Mesenchymal stem cell (in vitro differentiated cells and primary cell): ENCODE results near the gene PRSS57.
A peak's percentile ranks its signal among the peaks of the same experiment; 100 is the strongest.
"Not testable (repeated sequence)": the region's sequence is repeated elsewhere in the genome, so short reads cannot be mapped to it uniquely, and the experiment has no call there.

Source experiments
- DNase-seq: peaks from one replicate; pipeline ENCODE4 v3.0.0-alpha.2; 2013
- H2AFZ ChIP-seq: one replicate; pipeline ENCODE4 v1.6.1; 2013; ENCODE audit warnings: low read depth, mild to moderate bottlenecking, control low read depth, inconsistent platforms, low read length, moderate library complexity
- H2AK5ac ChIP-seq: 2 replicates; pipeline ENCODE4 v1.6.1; 2013; ENCODE audit warnings: low read length, moderate library complexity, mild to moderate bottlenecking, inconsistent platforms; ENCODE audit not compliant: severe bottlenecking
- H2BK120ac ChIP-seq: one replicate; pipeline ENCODE4 v1.6.1; 2013; ENCODE audit warnings: low read depth, mild to moderate bottlenecking, inconsistent platforms, low read length, moderate library complexity
- H2BK12ac ChIP-seq, 2 experiments: one replicate each; pipeline ENCODE4 v1.6.1; 2013; ENCODE audit warnings: inconsistent platforms in 2 of 2, low read length in 2 of 2, mild to moderate bottlenecking in 2 of 2, moderate library complexity in 2 of 2, control low read depth in 1 of 2
- H2BK15ac ChIP-seq: one replicate; pipeline ENCODE4 v1.6.1; 2013; ENCODE audit warnings: mild to moderate bottlenecking, low read depth, inconsistent platforms; ENCODE audit not compliant: poor library complexity, severe bottlenecking
- H2BK5ac ChIP-seq: 2 replicates; pipeline ENCODE4 v1.6.1; 2013; ENCODE audit warnings: low read depth, mild to moderate bottlenecking, low read length, control low read depth, inconsistent platforms; ENCODE audit not compliant: poor library complexity, severe bottlenecking
- H3K14ac ChIP-seq, 2 experiments: one replicate each; pipeline ENCODE4 v1.6.1; 2013; ENCODE audit warnings: inconsistent platforms in 2 of 2, low read length in 2 of 2, control low read depth in 1 of 2, mild to moderate bottlenecking in 1 of 2, moderate library complexity in 1 of 2
- H3K18ac ChIP-seq, 2 experiments: one replicate each; pipeline ENCODE4 v1.6.1; 2013; ENCODE audit warnings: inconsistent platforms in 2 of 2, low read length in 2 of 2, control low read depth in 1 of 2, low read depth in 1 of 2, mild to moderate bottlenecking in 1 of 2
- H3K23ac ChIP-seq, 2 experiments: one replicate each; pipeline ENCODE4 v1.6.1; 2013; ENCODE audit warnings: inconsistent platforms in 2 of 2, low read length in 2 of 2, mild to moderate bottlenecking in 2 of 2, moderate library complexity in 2 of 2, control low read depth in 1 of 2
- H3K27ac ChIP-seq: 2 replicates; pipeline ENCODE4 v1.5.1; 2013; ENCODE audit warnings: mild to moderate bottlenecking, moderate library complexity, low read length, control low read depth, inconsistent platforms; ENCODE audit not compliant: poor library complexity, severe bottlenecking
- H3K27me3 ChIP-seq, 2 experiments: 2 replicates each; pipeline versions ENCODE4 v1.6.1 to v1.7.0; 2013; ENCODE audit warnings: low read length in 2 of 2, mild to moderate bottlenecking in 2 of 2, moderate library complexity in 2 of 2, control low read depth in 1 of 2, inconsistent platforms in 1 of 2; ENCODE audit not compliant: control insufficient read depth in 1 of 2, insufficient read depth in 1 of 2
- H3K36me3 ChIP-seq, 2 experiments: 2 replicates each; pipeline versions ENCODE4 v1.6.1 to v1.7.0; 2013; ENCODE audit warnings: low read length in 2 of 2, control low read depth in 1 of 2, inconsistent platforms in 1 of 2, low read depth in 1 of 2, mild to moderate bottlenecking in 1 of 2; ENCODE audit not compliant: insufficient read depth in 2 of 2, control insufficient read depth in 1 of 2
- H3K4ac ChIP-seq, 2 experiments: one replicate each; pipeline ENCODE4 v1.6.1; 2013; ENCODE audit warnings: inconsistent platforms in 2 of 2, low read length in 2 of 2, mild to moderate bottlenecking in 2 of 2, moderate library complexity in 2 of 2, control low read depth in 1 of 2, low read depth in 1 of 2
- H3K4me1 ChIP-seq: 2 replicates; pipeline ENCODE4 v1.6.1; 2013; ENCODE audit warnings: low read depth, low read length, control low read depth; ENCODE audit not compliant: control insufficient read depth, insufficient read depth
- H3K4me2 ChIP-seq: 2 replicates; pipeline ENCODE4 v1.6.1; 2013; ENCODE audit warnings: low read length, mild to moderate bottlenecking, inconsistent platforms; ENCODE audit not compliant: poor library complexity, severe bottlenecking
- H3K4me3 ChIP-seq, 2 experiments: 2 replicates each; pipeline versions ENCODE4 v1.5.1 to v1.7.0; 2013; ENCODE audit warnings: low read length in 2 of 2, mild to moderate bottlenecking in 2 of 2, control low read depth in 1 of 2, low read depth in 1 of 2; ENCODE audit not compliant: insufficient read depth in 1 of 2
- H3K79me1 ChIP-seq: replicated peaks from 2 replicates; pipeline ENCODE4 v1.6.1; 2013; ENCODE audit warnings: mild to moderate bottlenecking, control low read depth, low read length, inconsistent platforms; ENCODE audit not compliant: poor library complexity, severe bottlenecking
- H3K9ac ChIP-seq: 2 replicates; pipeline ENCODE4 v1.7.0; 2013; ENCODE audit warnings: mild to moderate bottlenecking, low read length, moderate library complexity
- H3K9me3 ChIP-seq: 2 replicates; pipeline ENCODE4 v1.7.0; 2013; ENCODE audit warnings: mild to moderate bottlenecking, low read length; ENCODE audit not compliant: control insufficient read depth
- H4K8ac ChIP-seq: one replicate; pipeline ENCODE4 v1.6.1; 2013; ENCODE audit warnings: inconsistent platforms, mild to moderate bottlenecking, low read length, moderate library complexity
- H4K91ac ChIP-seq: one replicate; pipeline ENCODE4 v1.6.1; 2013; ENCODE audit warnings: mild to moderate bottlenecking, low read length, inconsistent platforms
- WGBS: methylation state at CpG from one replicate; pipeline ENCODE4 v1.1.7; 2013; ENCODE audit warnings: mixed read lengths; 5-methylcytosine and 5-hydroxymethylcytosine counted together

Gene PRSS57

GRCh38 chr19:676007-676338 is 19.3 kb downstream of the PRSS57 start:
- no peak overlapping the region for H2AFZ ChIP-seq
- H3K14ac ChIP-seq: no peak overlapping the region
- H3K4me3 ChIP-seq: peak overlapping the region in 1 of 2 experiments; percentile 65
- H3K18ac ChIP-seq: peak overlapping the region in 1 of 2 experiments; percentile 56
- peak overlapping the region; percentile 67 for H3K4me2 ChIP-seq
- 37% methylated on average over 21 of the region's 31 CpGs for WGBS
- H3K27ac ChIP-seq: no peak overlapping the region
- no peaks in the 10 kb centered on the region for H3K9me3 ChIP-seq
- no peak overlapping the region for H4K8ac ChIP-seq
- no peak overlapping the region for H4K91ac ChIP-seq
- H3K23ac ChIP-seq: no peak overlapping the region
- H3K4me1 ChIP-seq: peaks cover 42% of the 10 kb centered on the region
- peak overlapping the region; percentile 68 for H2BK120ac ChIP-seq
- DNase-seq: no peak
- peak overlapping the region in 1 of 2 experiments; percentile 35 for H3K4ac ChIP-seq
- H3K79me1 ChIP-seq: peaks cover 5% of the 10 kb centered on the region
- H3K9ac ChIP-seq: no peak overlapping the region
- peak overlapping the region; percentile 17 for H2BK15ac ChIP-seq
- H2BK12ac ChIP-seq: peak overlapping the region in 1 of 2 experiments; percentile 40
- peaks cover 0 to 3% of the 10 kb centered on the region in 2 experiments for H3K27me3 ChIP-seq
- no peak overlapping the region for H2BK5ac ChIP-seq
- H2AK5ac ChIP-seq: no peak overlapping the region
- H3K36me3 ChIP-seq: peaks cover 0 to 7% of the 10 kb centered on the region in 2 experiments

- Histone ChIP-seq H3K4ac (no peak overlapping the region), H3K14ac (no peak overlapping the region), H2AFZ (no peak overlapping the region), H3K4me1 (peaks cover 40% of the 10 kb centered on the region), H3K23ac (no peak overlapping the region), H4K91ac (no peak overlapping the region), H3K27ac (no peak overlapping the region), H3K4me3 (no peak overlapping the region), H3K9me3 (no peaks in the 10 kb centered on the region), H3K18ac (no peak overlapping the region), H3K79me1 (peaks cover 4% of the 10 kb centered on the region), H3K9ac (no peak overlapping the region), H2BK120ac (no peak overlapping the region), H2BK15ac (no peak overlapping the region), H2AK5ac (no peak overlapping the region), H2BK12ac (no peak overlapping the region), H3K27me3 (peaks cover 0 to 3% of the 10 kb centered on the region in 2 experiments), H4K8ac (no peak overlapping the region), H2BK5ac (no peak overlapping the region), H3K4me2 (no peak overlapping the region), H3K36me3 (peaks cover 0 to 7% of the 10 kb centered on the region in 2 experiments)
- WGBS: 93% methylated on average over 31 of the region's 38 CpGs
- no peak for DNase-seq
Observed at GRCh38 chr19:674282-675151, 20.7 kb downstream of the PRSS57 start.

- no peak overlapping the region for H4K91ac ChIP-seq
- H2BK5ac ChIP-seq: no peak overlapping the region
- no peak overlapping the region for H3K18ac ChIP-seq
- no peak overlapping the region for H3K9ac ChIP-seq
- no peak overlapping the region for H2AFZ ChIP-seq
- H2BK15ac ChIP-seq: peak overlapping the region; percentile 7
- H3K4me1 ChIP-seq: peaks cover 11% of the 10 kb centered on the region
- no peak for DNase-seq
- no peaks in the 10 kb centered on the region for H3K27me3 ChIP-seq
- peaks cover 0 to 8% of the 10 kb centered on the region in 2 experiments for H3K36me3 ChIP-seq
- H4K8ac ChIP-seq: no peak overlapping the region
- no peak overlapping the region for H3K14ac ChIP-seq
- no peak overlapping the region for H3K27ac ChIP-seq
- WGBS: 79% methylated on average over 9 of the region's 9 CpGs
- H3K4me2 ChIP-seq: no peak overlapping the region
- no peak overlapping the region for H3K4me3 ChIP-seq
- H3K4ac ChIP-seq: no peak overlapping the region
- no peaks in the 10 kb centered on the region for H3K79me1 ChIP-seq
- no peak overlapping the region for H2AK5ac ChIP-seq
- no peak overlapping the region for H2BK12ac ChIP-seq
- no peaks in the 10 kb centered on the region for H3K9me3 ChIP-seq
- peak overlapping the region in 1 of 2 experiments; percentile 42 for H3K23ac ChIP-seq
- no peak overlapping the region for H2BK120ac ChIP-seq
Observed at GRCh38 chr19:670609-671075, 24.6 kb downstream of the PRSS57 start.

GRCh38 chr19:668675-669434 is 26.4 kb downstream of the PRSS57 start:
- not testable (repeated sequence) for H3K14ac ChIP-seq, H3K27ac ChIP-seq, H2AFZ ChIP-seq

More at GRCh38 chr19:668675-669434, 26.4 kb downstream of the PRSS57 start:
- not testable (repeated sequence) for H3K18ac ChIP-seq, H2BK120ac ChIP-seq, H2BK15ac ChIP-seq, H3K9ac ChIP-seq, H3K4me1 ChIP-seq, H3K4ac ChIP-seq, H3K79me1 ChIP-seq, H3K23ac ChIP-seq, H3K9me3 ChIP-seq, H2AK5ac ChIP-seq, DNase-seq, H2BK5ac ChIP-seq, H3K4me3 ChIP-seq, H3K4me2 ChIP-seq, H4K91ac ChIP-seq, H3K36me3 ChIP-seq, H3K27me3 ChIP-seq, H2BK12ac ChIP-seq, H4K8ac ChIP-seq
- WGBS: 67% methylated on average over 10 of the region's 12 CpGs
